ENCODE data around the gene ENTPD8.

Gene ENTPD8

DNA sequence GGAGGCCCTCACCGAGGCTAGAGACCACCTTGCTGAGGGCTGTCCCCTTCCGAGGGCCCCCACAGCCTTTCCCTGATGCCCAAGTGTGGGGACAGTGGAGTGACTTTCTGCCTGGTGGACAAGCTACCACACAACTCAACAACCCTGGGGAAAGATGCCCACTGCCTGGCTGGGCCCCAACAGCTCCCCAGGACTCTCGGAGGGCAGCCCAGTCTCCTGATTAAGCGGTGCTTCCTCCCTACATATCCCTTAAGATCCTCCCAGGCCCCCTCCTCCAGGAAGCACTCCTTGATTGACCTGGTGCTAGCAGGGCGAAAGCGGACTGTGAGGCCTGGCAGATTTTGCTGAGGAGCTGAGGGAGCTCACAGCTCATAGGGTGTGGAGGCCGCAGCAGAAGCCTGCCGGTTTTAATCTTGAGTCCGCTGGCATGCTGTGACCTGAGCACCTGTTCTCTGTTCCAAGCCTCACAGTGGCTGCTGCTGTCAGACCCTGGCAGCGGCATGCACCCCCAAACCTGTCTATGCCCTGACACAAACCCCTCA, 15.8 kb upstream of the ENTPD8 start:
- no peak overlapping the region for H3K4me3 ChIP-seq (replicated peaks; ENCODE audit: low read depth, low read length)
- DNase-seq (ENCODE audit: low read depth), result no peak
- TF ChIP-seq, protein P1, sequence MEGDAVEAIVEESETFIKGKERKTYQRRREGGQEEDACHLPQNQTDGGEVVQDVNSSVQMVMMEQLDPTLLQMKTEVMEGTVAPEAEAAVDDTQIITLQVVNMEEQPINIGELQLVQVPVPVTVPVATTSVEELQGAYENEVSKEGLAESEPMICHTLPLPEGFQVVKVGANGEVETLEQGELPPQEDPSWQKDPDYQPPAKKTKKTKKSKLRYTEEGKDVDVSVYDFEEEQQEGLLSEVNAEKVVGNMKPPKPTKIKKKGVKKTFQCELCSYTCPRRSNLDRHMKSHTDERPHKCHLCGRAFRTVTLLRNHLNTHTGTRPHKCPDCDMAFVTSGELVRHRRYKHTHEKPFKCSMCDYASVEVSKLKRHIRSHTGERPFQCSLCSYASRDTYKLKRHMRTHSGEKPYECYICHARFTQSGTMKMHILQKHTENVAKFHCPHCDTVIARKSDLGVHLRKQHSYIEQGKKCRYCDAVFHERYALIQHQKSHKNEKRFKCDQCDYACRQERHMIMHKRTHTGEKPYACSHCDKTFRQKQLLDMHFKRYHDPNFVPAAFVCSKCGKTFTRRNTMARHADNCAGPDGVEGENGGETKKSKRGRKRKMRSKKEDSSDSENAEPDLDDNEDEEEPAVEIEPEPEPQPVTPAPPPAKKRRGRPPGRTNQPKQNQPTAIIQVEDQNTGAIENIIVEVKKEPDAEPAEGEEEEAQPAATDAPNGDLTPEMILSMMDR (IDR thresholded peaks at IDR 0.05; ENCODE audit: low read length, missing control alignments), result no peak

DNA sequence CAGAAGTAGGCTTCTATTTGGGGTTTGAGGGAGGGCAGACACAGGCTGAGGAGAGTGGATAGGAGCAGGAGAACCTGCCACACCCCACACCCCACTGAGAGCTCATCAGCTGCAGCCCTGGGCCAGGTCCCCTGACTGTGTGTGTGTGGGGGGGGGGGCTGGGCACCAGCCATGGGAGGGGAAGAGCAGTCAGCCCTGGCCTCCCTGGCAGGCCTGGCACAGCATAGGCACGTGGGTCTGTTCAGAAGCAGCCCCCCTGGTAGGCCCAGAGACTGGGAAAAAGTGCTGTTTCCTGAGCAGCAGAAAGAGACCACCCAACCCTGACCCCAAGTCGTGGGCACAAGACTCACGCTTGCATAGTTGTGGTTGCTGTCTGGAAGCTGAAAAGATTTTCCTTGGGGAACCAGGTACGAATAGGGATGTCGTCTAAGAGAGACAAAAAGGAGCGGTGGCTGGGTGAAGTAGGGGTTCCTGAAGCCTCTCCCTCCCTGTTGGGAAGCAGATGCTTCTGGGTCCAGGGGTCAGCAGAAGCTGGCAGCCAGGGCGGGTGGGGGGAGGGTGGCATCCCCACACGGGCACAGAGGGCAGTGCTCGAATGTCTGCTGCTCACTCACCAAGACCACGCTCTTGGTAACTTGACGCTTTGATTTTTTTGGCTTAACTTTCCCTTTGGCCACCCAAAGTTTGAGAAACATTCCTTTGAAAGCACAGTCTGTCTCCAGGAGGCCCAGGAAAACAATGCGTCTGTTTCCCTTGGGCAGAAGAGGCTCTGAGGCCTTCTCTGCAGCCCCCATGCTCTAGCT, 15.1 kb upstream of the ENTPD8 start:
- TF ChIP-seq, protein P1 (IDR thresholded peaks at IDR 0.05; ENCODE audit: low read length, missing control alignments), result no peak
- no peak overlapping the region for H3K4me3 ChIP-seq (replicated peaks; ENCODE audit: low read depth, low read length)
- peak; percentile 38 for DNase-seq (ENCODE audit: low read depth)

DNA sequence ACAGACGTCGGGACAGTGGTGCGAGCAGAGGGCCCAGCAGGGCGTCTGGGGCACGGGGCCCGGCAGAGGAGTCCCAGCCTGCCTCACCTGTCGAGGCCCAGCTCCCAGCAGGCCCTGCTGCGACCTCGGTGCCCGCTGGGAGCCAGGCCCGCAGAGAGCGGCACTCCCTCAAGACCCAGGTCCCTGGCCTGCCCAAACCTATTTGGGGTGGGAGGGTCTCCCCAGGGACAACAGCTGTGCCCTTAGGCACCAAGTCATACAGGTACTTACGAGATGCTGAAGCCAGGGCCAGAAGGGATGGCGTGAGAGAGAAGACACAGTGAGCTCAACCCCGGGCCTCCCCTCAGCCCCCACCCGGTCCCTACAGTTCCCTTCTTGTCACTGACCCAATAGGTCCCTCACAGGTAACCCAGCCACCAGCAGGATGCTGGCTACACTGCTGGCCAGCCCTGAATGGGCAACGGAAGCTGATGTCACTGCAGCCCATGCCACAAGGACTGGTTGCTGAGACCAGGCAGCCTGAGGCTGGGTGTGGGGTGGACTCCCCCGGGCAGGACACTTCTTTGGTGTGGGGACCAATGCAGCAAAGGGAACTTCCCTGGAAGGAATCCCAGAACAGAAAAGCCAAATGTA, 14.3 kb upstream of the ENTPD8 start:
- no peak overlapping the region for H3K4me3 ChIP-seq (replicated peaks; ENCODE audit: low read depth, low read length)
- TF ChIP-seq, protein P1 (IDR thresholded peaks at IDR 0.05; ENCODE audit: low read length, missing control alignments), result no peak
- no peak for DNase-seq (ENCODE audit: low read depth)

DNA sequence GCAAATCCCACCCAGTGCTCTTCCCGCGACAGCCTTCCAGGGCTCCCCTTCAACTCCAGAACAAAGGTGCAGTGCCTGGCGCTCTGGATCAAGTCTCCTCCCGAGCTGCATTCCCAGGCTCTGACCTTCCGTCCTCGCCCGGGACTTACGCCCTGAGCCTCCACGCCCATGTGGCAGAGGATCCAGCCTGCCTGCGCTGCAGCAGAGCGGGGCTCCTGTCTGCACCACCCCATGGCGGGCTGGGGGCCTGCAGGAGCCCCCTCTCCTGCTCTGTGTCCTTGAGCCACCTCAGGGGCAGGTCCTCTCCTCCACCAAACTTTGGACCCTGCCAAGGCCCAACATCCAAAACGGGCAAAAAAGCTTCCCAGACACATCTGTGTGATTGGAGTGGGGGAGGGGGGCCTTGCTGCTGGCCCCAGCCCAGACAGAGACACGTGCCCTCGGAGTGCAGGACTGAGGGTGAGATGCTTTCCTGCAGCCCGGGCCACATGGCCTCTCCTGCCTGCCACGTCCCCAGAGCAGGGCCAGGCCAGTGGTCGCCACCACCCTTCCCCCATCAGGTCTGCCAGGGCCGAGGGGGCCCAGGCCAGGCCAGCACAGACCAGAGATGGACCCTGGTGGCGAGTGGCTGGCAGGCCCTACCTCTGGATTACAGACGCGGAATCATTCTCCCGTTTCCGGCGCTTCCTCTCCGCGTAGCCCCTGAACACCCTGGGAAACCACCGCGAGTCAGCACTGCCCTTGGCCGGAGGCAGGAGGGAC, 13.6 kb upstream of the ENTPD8 start:
- TF ChIP-seq, protein P1 (IDR thresholded peaks at IDR 0.05; ENCODE audit: low read length, missing control alignments), result no peak
- DNase-seq (ENCODE audit: low read depth), result no peak
- no peak overlapping the region for H3K4me3 ChIP-seq (replicated peaks; ENCODE audit: low read depth, low read length)

DNA sequence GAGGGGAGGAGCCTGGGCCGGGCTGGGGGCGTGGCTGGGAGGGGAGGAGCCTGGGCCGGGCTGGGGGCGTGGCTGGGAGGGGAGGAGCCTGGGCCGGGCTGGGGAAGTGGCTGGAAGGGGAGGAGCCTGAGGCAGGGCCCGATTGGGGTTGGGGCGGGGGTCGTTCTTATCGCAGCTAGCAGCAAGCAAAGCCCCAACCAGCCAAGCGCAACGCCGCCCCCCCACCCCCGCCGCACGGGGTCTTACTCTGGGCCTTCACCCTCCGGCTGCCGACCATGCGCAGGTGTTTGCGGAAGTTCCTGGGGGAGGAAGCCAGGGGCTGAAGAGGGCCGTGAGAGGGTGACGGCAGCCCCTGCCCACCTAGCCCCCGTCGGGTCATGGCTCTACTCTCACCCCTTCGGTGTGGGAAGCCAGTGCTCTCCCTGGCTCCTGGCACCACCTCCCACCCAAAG, 13.0 kb upstream of the ENTPD8 start:
- no peak overlapping the region for H3K4me3 ChIP-seq (replicated peaks; ENCODE audit: low read depth, low read length)
- peak; percentile 27 for DNase-seq (ENCODE audit: low read depth)
- TF ChIP-seq, protein P1 (IDR thresholded peaks at IDR 0.05; ENCODE audit: low read length, missing control alignments), result no peak

DNA sequence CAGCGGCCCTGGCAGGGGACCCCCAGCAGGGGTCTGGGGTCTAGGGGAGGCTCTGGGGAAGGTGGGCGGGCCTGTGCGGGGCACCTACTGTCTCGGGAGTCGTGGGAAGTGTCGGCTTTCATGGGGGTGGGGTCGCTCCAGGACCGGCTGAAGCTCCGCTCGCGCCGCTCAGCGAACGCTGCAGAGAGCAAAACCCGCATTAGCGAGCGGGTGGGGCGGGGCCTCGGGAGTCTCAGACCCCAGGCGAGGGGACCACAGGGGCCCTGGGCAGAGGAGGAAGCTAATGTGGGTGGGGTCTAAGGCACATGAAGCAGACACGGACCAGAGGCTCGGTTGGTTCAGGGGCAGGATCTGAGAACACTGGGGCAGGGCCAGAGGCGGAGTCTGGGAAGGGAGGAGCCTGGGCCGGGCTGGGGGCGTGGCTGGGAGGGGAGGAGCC, 12.5 kb upstream of the ENTPD8 start:
- TF ChIP-seq, protein P1 (IDR thresholded peaks at IDR 0.05; ENCODE audit: low read length, missing control alignments), result no peak
- DNase-seq (ENCODE audit: low read depth), result peak; percentile 76
- H3K4me3 ChIP-seq (replicated peaks; ENCODE audit: low read depth, low read length), result no peak overlapping the region

Measured in fibroblast of pulmonary artery (primary cell).